Activated CD8-positive, alpha-beta memory T cell treated with anti-CD3 and anti-CD28 coated beads, Interleukin-2, amount 10 ng/mL, durations not matched to agents 7 days and 5 days (primary cell): ENCODE measurements around the gene SLC47A2. TPM values are rescaled to one million over a fixed set of nuclear protein-coding genes. Genes with fewer than 3 reads are reported as not detected.
A peak's percentile ranks its signal among the peaks of the same experiment; 100 is the strongest.

Source experiments
- ATAC-seq: fragments of 150-1000 bp; cut with Tn5 transposase; one replicate; pipeline ENCODE4 v1.10.0; 2021; ENCODE audit warnings: moderate library complexity
- CTCF ChIA-PET: fragments of 350-600 bp; sonication (Branson Sonifier 250); formaldehyde crosslinking; loops from one replicate; lab custom pipeline; 2021; ENCODE audit warnings: antibody characterized with exemption; lab: Charles Lee
- DNase-seq: peaks from one replicate; pipeline ENCODE4 v3.0.0-alpha.2; 2020
- H3K27ac Mint-ChIP-seq: one replicate; pipeline ENCODE4 v1.8.0; 2021; ENCODE audit warnings: mild to moderate bottlenecking, mixed read lengths
- H3K27me3 Mint-ChIP-seq: one replicate; pipeline ENCODE4 v1.8.0; 2021; ENCODE audit warnings: mixed read lengths
- H3K36me3 Mint-ChIP-seq: one replicate; pipeline ENCODE4 v1.8.0; 2021; ENCODE audit warnings: mild to moderate bottlenecking, mixed read lengths
- H3K4me1 Mint-ChIP-seq: one replicate; pipeline ENCODE4 v1.8.0; 2021; ENCODE audit warnings: mixed read lengths
- H3K4me3 Mint-ChIP-seq: one replicate; pipeline ENCODE4 v1.8.0; 2021; ENCODE audit warnings: mild to moderate bottlenecking, moderate library complexity, mixed read lengths
- H3K9me3 Mint-ChIP-seq: one replicate; pipeline ENCODE4 v1.8.0; 2022; ENCODE audit warnings: low read depth, mixed read lengths
- total RNA-seq, 2 experiments: library from RNA; stranded (reverse); gene quantifications; one replicate each; pipeline ENCODE4 v1.2.3, GENCODE V29; 2021

SLC47A2 gene
- total RNA-seq, 2 experiments from 2014 or later: not detected

DNA sequence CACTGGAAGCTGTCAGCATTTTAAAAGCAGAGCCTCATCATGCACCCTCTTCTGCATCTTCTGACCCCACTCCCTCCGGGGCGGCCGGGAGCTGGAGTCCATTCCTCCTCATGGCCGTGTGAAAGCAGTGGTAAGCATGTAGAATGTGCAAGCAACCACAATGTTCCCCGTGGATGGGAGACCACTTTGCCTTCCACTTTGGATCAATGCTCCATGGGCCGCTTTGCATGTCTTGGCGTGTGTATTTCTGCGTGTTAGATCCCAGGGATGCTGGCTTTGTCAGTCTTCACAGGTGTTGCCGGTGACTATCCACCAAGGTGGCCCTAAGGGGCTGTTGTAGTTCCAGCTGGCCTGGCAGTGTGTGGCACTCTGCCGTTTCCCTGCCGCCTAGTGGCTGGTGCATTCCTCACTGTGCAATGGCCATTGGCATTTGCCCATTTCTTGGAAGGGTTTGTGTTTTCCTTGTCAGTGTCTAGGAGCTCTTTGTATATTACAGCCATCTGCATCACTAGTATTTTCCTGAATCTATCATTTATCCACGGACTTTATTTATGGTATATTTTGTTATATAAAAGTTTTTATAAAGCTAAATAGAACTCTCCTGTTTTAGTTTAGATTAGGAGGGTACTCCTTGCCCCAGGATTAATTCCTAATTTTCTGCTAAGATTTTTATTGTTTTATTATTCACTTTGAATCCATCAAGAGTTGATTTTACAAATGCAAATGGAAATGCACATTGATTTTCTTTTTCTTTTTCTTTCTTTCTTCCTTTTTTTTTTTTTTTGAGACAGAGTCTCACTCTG lies 37.5 kb upstream of the SLC47A2 start:
- peaks cover 4% of the 10 kb centered on the region for H3K4me1 Mint-ChIP-seq
- DNase-seq (no peak), ATAC-seq (no peak)
- H3K4me3 Mint-ChIP-seq: no peak overlapping the region
- H3K27me3 Mint-ChIP-seq: peaks cover 36% of the 10 kb centered on the region
- no peaks in the 10 kb centered on the region for H3K36me3 Mint-ChIP-seq
- H3K27ac Mint-ChIP-seq: no peak overlapping the region
- H3K9me3 Mint-ChIP-seq: no peaks in the 10 kb centered on the region
- CTCF ChIA-PET: interaction anchor here (0.8 to 2.8 kb wide), 6 partner anchors 8 to 241 kb away, joined by 3 to 11 read pairs (median 5); no protein-coding TSS in a partner anchor

DNA sequence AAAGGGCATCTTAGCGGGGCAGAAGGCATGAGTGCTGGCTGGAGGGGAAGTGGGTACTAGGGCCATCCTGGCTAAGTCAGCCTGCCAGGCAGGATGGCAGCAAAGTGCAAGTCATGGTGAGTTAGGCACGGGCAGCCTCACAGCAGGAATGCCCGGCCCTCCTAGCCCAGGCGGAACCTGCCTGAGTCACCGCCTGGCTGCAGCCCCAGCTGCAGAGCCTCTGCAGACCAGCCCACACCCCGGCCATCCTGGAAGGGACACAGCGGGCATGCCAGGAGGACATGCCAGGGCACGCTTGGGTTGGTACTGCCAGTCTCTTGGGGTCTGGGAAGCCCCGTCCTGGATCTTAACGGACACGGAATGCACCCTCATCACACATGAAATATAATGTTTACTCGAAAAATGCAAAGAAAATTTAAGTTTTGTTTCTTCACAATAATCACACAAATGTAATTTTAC lies 36.7 kb upstream of the SLC47A2 start:
- Mint-ChIP-seq H3K4me1 (peaks cover 4% of the 10 kb centered on the region), H3K4me3 (no peak overlapping the region), H3K36me3 (no peaks in the 10 kb centered on the region), H3K27me3 (peaks cover 38% of the 10 kb centered on the region), H3K27ac (no peak overlapping the region), H3K9me3 (no peaks in the 10 kb centered on the region)
- CTCF ChIA-PET: interaction anchor here (1.3 to 2.8 kb wide), 4 partner anchors 8 to 240 kb away, joined by 4 to 11 read pairs (median 6); no protein-coding TSS in a partner anchor
- ATAC-seq (no peak), DNase-seq (no peak)

DNA sequence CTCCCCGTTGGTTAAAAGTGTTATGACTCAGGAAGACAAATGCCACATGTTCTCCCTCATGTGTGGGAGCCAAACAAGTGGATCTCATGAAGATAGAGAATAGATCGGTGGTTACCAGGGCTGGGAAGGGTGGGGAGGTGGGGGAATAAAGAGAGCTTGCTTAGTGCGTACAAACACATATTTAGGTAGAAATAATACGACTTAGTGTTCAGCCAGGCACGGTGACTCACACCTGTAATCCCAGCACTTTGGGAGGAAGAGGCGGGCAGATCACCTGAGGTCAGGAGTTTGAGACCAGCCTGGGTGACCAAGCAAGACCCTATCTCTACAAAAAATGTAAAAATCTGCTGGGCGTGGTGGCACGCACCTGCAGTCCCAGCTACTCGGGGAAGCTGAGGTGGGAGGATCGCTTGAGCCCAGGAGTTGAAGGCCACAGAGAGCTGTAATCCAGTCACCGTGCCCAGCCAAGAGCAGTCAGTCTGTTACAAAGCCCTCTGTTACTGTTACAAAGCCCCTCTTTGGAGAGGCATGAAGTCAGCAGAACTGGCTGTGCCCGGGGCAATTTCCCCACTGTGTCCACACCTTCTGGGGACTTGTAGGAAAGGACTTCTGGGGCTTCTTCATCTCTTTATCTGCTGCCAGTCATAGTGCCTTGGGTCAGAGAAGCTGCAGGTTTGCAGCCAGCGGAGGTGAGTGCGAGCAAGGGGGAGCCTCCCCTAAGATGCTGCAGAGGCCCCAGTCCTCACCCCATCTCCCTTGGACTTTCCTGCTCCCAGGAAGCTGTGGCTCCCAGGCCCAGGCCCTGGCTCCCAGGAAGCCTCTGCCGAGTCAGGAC lies 36.0 kb upstream of the SLC47A2 start:
- ATAC-seq (no peak), DNase-seq (no peak)
- Mint-ChIP-seq H3K4me3 (no peak overlapping the region), H3K4me1 (peaks cover 4% of the 10 kb centered on the region), H3K36me3 (no peaks in the 10 kb centered on the region), H3K9me3 (no peaks in the 10 kb centered on the region), H3K27ac (no peak overlapping the region), H3K27me3 (peaks cover 40% of the 10 kb centered on the region)
- CTCF ChIA-PET: interaction anchor here (0.8 to 2.8 kb wide), 6 partner anchors 7 to 107 kb away, joined by 3 to 11 read pairs (median 4); no protein-coding TSS in a partner anchor

DNA sequence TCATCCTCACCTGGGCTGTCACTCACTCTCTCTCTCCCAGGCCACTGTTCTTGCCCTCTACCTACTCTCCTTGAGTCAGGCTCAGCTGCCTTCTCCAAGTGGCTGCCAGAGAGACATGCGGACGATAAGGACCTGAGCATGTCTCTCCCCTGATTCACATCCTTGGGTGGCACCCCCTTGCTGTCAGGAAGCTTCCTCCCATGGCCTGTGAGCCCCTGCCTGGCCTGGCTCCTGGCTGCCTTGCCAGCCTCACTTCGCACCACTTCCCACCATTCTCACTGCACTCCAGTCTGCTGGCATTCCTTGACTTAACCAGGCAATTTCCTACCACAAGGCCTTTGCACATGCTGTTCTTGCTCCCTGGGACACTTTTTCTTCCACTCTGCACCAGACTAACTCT lies 34.5 kb upstream of the SLC47A2 start:
- CTCF ChIA-PET: interaction anchor here (1.3 to 1.4 kb wide), 2 partner anchors 12 to 105 kb away, joined by 3 to 8 read pairs; no protein-coding TSS in a partner anchor
- no peak for DNase-seq
- peaks cover 36% of the 10 kb centered on the region for H3K27me3 Mint-ChIP-seq
- H3K27ac Mint-ChIP-seq: no peak overlapping the region
- H3K4me3 Mint-ChIP-seq: no peak overlapping the region
- H3K36me3 Mint-ChIP-seq: no peaks in the 10 kb centered on the region
- peaks cover 4% of the 10 kb centered on the region for H3K4me1 Mint-ChIP-seq
- H3K9me3 Mint-ChIP-seq: no peaks in the 10 kb centered on the region
- no peak for ATAC-seq

DNA sequence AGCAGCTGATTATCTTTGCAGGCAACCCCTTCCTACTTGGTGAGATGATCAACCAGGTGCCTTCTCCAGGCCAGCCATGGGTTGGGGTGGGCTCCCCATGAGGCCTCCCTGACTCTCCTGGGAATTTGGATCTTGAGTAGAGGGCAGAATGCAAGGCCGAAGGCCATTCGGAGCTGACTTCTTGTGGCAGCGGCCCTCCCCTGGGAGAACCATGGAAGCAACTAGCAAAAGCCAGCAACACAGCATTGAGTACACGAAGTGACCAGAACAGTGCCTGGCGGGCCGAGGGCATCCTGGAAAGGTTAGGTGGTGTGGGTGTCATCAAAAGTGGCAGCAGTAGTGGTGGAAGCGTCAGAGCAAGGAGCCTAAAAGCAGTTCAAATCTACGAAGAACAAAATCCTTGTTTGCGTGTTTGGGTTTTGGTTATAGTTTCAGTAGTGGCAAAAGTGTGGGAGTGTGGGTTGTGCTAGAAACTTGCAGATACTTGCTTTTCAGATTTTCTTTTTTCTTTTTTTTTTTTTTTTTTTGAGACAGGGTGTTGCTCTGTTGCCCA lies 33.7 kb upstream of the SLC47A2 start:
- Mint-ChIP-seq H3K4me1 (peaks cover 4% of the 10 kb centered on the region), H3K9me3 (no peaks in the 10 kb centered on the region), H3K36me3 (no peaks in the 10 kb centered on the region), H3K27ac (no peak overlapping the region), H3K27me3 (peaks cover 30% of the 10 kb centered on the region), H3K4me3 (no peak overlapping the region)
- CTCF ChIA-PET: interaction anchor here (1.4 kb wide), 1 partner anchor 12 kb away, joined by 8 read pairs; no protein-coding TSS in a partner anchor
- DNase-seq (no peak), ATAC-seq (no peak)

DNA sequence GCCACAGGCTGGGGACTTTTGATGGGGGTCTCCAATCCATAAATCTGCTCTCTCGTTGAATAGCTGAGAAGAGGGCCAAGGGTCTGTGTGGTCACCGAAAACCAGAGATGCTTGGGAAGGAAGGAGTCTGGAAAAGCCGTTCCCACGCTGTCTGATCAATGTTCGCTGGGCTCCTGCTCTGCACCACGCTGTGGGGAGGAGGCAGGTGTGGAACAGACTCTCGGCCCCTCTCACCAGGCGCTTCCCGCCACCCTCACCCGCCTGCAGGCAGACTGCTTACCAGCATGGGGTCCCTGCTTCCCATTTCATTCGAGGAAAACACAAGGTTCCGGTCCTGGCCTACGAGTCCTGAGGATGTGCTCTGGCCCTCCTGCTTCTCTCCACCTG lies 32.4 kb upstream of the SLC47A2 start:
- ATAC-seq (no peak), DNase-seq (no peak)
- Mint-ChIP-seq H3K4me1 (peaks cover 4% of the 10 kb centered on the region), H3K9me3 (no peaks in the 10 kb centered on the region), H3K27me3 (peaks cover 23% of the 10 kb centered on the region), H3K27ac (no peak overlapping the region), H3K4me3 (no peak overlapping the region), H3K36me3 (no peaks in the 10 kb centered on the region)
- CTCF ChIA-PET: no interaction called here

DNA sequence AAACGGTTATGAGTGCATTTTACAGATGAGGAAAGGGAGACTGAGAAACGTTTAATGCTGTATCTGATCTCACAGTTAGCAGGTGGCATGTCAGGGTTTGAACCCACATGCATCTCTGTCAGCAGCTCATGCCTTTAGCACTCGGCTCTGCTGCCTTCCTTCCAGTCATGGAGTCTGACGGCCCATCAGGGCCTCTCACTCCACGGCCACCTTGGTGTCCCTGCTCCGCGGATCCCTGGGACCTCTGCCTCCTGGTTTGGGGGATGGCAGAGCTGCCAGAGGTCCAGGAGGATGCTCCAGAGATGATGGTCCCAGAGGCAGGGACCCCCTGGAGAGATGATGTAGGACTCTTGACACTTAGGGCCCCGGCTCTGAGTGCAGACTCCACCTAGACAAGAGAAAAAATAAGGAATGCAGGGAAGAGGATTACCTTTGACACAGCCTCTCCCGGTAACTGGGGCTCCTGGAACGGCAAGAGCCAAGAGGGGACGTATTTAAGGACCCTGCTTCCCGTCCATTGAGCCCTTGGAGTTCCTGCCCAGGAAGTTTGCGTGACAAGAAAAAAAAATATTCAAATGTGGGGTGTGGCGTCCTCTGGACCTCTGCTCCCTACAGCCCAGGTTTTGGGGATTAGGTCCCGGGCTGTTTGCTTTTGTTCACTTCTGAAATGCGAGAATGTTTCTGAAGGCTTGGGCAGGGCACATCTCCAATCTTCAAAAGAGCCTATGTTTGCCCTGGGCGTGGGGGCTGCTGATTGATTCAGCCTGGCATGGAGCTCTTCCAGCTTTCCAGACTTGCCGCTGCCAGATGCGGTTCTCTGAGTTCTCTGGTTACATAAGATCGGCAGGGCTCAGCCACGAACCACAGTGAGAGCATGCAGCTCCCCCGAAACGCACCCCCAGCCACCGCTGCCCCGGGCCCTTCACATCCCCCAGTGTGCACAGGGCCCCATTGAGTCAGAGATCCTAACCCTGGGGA lies 31.7 kb upstream of the SLC47A2 start, which contains the start of gene ALDH3A1:
Gene ALDH3A1, minus strand, starts transcription at position 470 of the 978 bp plus-strand sequence. CDS start 3,169 bp downstream, outside the sequence.
- no peaks in the 10 kb centered on the region for H3K36me3 Mint-ChIP-seq
- DNase-seq (no peak), ATAC-seq (no peak)
- H3K27me3 Mint-ChIP-seq: peaks cover 21% of the 10 kb centered on the region
- CTCF ChIA-PET: no interaction called here
- H3K9me3 Mint-ChIP-seq: no peaks in the 10 kb centered on the region
- H3K4me1 Mint-ChIP-seq: peaks cover 4% of the 10 kb centered on the region
- H3K27ac Mint-ChIP-seq: no peak within 1 kb of the TSS
- H3K4me3 Mint-ChIP-seq: no peak within 1 kb of the TSS

DNA sequence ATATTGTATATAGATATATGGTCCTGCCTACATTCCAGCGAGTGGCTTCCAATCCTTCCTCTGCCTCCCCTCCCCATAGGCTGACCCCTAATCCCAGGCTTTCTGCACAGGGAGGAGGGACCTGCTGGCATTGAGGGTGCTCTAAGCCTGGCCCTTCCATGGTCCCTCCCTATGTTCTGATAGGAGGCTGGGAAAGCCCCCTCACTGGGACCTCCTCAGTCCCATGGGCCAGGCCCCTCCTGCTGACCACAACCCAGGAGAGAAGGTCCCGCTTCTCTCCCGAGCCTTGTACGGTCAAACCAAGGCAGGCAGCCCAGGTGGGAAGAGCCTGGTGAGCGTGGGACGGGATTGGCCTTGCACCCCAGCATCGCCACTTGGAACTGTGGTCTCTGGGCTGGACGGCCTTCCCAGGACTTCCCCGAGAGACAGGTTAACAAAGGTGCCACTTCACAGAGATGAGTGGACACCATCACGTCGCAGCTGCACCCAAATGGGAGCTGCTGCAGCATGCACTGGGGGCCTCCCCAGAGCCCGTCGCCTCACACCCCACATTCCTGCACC lies 30.9 kb upstream of the SLC47A2 start:
- no peak for ATAC-seq
- H3K27ac Mint-ChIP-seq: no peak overlapping the region
- H3K27me3 Mint-ChIP-seq: peaks cover 21% of the 10 kb centered on the region
- no peaks in the 10 kb centered on the region for H3K9me3 Mint-ChIP-seq
- H3K36me3 Mint-ChIP-seq: no peaks in the 10 kb centered on the region
- H3K4me1 Mint-ChIP-seq: peaks cover 4% of the 10 kb centered on the region
- CTCF ChIA-PET: no interaction called here
- DNase-seq: no peak
- no peak overlapping the region for H3K4me3 Mint-ChIP-seq

DNA sequence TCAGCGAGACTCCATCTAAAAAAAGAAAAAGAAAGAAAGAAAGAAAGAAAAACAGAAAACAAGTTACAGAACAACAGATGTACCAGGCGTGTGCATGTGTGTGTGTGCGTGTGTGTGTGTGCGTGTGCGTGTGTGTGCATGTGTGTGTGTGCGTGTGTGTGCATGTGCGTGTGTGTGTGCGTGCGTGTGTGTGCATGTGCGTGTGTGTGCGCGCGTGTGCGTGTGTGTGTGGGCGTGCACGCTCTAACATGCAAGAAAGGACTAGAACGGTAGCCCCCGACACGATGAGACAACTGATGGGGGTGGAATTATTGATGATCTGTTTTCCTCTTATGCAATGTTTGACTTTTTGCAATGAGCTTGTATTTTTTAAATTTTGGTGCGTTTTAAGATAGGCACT lies 30.1 kb upstream of the SLC47A2 start:
- Mint-ChIP-seq H3K4me3 (no peak overlapping the region), H3K27me3 (peaks cover 18% of the 10 kb centered on the region), H3K4me1 (peaks cover 4% of the 10 kb centered on the region), H3K27ac (no peak overlapping the region), H3K9me3 (no peaks in the 10 kb centered on the region), H3K36me3 (no peaks in the 10 kb centered on the region)
- DNase-seq: no peak
- CTCF ChIA-PET: no interaction called here
- ATAC-seq: no peak

DNA sequence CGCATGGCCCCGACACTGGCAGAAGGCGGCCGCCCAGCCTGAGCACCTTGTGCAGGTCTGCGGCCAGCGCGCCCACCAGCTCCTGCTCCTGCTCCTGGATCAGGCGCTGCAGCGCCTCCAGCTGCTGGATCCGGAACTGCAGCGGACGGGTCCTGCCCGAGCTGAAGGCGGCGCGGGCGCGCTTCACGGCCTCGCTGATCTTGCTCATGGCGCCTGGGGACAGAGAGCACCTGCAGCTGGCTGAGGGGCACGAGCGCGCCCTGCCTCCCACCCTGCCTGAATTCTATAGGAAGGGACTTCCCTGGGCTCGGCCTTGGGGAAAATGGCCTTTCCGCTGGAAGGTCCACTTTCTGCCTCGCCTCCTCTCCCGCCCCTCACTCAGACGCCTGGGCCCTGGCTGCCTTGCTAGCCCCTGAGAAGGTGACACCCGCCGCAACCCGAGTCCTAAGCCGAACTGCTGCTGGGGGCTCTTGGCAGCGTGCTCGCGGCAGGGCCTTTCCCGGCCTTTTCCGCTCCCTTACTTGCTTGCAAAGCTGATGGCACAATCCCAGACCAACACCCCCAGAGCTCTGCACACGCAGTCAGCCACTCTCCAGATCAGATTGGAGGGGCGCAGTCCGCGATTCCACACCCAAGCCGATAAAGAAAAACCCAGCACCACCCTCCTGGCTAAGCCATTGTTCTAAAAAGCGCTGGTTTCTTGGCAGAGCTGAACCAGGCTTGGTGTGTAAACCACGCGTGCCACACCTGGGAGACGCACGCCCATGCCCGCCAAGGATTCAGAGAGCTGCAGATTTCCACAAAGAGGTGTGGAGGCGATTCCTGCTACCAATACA lies 28.8 kb upstream of the SLC47A2 start:
- peaks cover 9% of the 10 kb centered on the region for H3K27me3 Mint-ChIP-seq
- no peak overlapping the region for H3K27ac Mint-ChIP-seq
- H3K36me3 Mint-ChIP-seq: no peaks in the 10 kb centered on the region
- H3K4me3 Mint-ChIP-seq: peak overlapping the region; percentile 66
- DNase-seq (peak; percentile 89), ATAC-seq (peak; percentile 91)
- no peaks in the 10 kb centered on the region for H3K9me3 Mint-ChIP-seq
- H3K4me1 Mint-ChIP-seq: peaks cover under 1% of the 10 kb centered on the region
- CTCF ChIA-PET: interaction anchor here (0.9 to 2.5 kb wide), 23 partner anchors 8 to 452 kb away, joined by 3 to 18 read pairs (median 4); no protein-coding TSS in a partner anchor

DNA sequence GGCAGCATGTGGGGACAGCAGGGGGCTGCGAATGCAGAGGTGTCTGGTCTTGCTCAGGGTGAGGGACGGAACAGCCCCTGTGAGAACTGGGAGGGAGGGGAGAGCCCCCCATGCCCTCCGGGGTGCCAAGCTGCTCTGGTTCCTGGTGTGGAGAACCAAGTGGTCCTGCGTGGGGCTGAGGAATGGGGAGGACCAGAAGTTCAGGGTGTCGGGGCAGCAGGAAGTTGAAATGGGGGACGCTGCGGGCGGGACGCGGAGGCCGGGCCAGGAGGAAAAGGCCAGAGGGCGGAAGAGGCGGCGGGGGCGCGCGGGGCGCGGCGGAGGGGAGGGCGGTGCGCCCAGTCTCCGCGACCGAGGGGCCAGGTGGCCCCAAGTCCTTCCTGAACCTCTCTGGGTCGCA lies 28.1 kb upstream of the SLC47A2 start:
- CTCF ChIA-PET: interaction anchor here (0.9 to 2.5 kb wide), 21 partner anchors 9 to 451 kb away, joined by 3 to 18 read pairs (median 4); no protein-coding TSS in a partner anchor
- DNase-seq: no peak
- Mint-ChIP-seq H3K27ac (no peak overlapping the region), H3K27me3 (peaks cover 9% of the 10 kb centered on the region), H3K36me3 (no peaks in the 10 kb centered on the region), H3K4me1 (no peaks in the 10 kb centered on the region), H3K9me3 (no peaks in the 10 kb centered on the region), H3K4me3 (peak overlapping the region; percentile 66)
- peak; percentile 57 for ATAC-seq
